ENCODE results near the gene HOXB1. TPM values are rescaled to one million over a fixed set of nuclear protein-coding genes. Genes with fewer than 3 reads are reported as not detected.

HOXB1 gene
- total RNA-seq, 1 experiment from 2014 or later: not detected

DNA sequence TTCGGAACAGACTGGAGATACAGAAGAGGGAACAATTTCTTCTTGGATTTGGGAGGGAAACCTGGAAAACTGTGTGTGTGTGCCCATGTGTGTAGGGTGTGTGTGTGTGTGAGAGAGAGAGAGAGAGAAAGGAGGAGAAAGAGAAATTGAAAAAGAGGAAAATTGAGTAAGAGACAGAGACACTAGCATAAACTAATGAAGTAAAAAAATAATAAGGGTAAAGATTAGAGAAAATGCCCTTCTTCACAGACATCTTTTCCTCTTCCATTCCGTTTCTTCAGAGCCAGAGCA, 28.0 kb upstream of the HOXB1 start:
- H3K79me2 ChIP-seq (ENCODE audit: low read length): no peaks in the 10 kb centered on the region
- H3K4me1 ChIP-seq (ENCODE audit: low read length): no peaks in the 10 kb centered on the region
- H3K36me3 ChIP-seq (ENCODE audit: insufficient read depth, low read length): no peaks in the 10 kb centered on the region
- H3K4me3 ChIP-seq (ENCODE audit: low read length): no peak overlapping the region
- H3K27ac ChIP-seq (ENCODE audit: low read length): no peak overlapping the region
- no peaks in the 10 kb centered on the region for H3K9me2 ChIP-seq (replicated peaks; ENCODE audit: insufficient read depth, low read length)
- no peaks in the 10 kb centered on the region for H3K27me3 ChIP-seq (ENCODE audit: low read length)
- no peak overlapping the region for H2AFZ ChIP-seq (ENCODE audit: low read length)
- H3K9ac ChIP-seq (ENCODE audit: low read length): no peak overlapping the region
- no peaks in the 10 kb centered on the region for H3K9me3 ChIP-seq (ENCODE audit: low read length)
- DNase-seq: no peak
- H4K20me1 ChIP-seq (ENCODE audit: insufficient read depth, low read depth, low read length): no peaks in the 10 kb centered on the region
- H3K4me2 ChIP-seq (ENCODE audit: low read depth, low read length, poor library complexity, severe bottlenecking): no peak overlapping the region

DNA sequence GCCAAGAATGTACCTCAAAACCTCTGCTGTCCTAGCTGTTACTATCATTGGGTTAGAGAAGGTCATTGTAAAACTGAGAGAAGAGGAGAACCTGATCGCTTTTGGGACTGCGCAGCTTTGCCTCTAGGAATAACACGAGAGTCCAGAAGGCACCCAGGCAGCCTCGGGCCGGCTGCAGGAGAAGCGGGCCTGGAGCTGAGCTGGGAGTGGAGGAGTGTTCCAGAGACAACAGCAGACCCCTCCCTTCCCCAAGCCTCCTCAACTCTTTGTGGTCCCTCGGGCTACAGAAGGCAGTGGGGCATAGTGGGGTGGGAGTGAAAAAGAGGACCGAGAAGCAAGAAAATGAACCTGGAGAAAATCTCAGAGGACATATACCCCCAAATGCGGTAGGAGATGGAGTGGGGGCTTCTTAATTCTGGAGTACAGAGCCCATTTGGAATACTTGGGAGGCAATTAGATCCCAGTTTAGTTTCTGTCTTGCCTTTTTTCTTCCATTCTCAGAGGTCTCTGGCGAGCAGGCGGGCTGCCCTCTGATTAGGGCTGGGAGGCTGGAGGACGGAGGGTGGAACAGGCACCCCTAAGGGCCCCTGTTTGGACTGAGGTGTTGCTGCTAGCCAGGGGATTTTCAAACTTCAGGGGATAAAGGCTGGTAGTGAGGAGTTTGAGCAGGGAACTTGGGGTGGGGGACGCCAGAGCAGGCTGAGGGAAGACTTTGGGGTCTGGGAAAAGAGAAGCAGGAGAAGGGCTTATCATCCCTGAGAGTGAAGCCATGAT, 27.4 kb upstream of the HOXB1 start:
- no peaks in the 10 kb centered on the region for H3K4me1 ChIP-seq (ENCODE audit: low read length)
- no peaks in the 10 kb centered on the region for H3K79me2 ChIP-seq (ENCODE audit: low read length)
- H3K9me2 ChIP-seq (replicated peaks; ENCODE audit: insufficient read depth, low read length): no peaks in the 10 kb centered on the region
- H3K36me3 ChIP-seq (ENCODE audit: insufficient read depth, low read length): no peaks in the 10 kb centered on the region
- H3K4me3 ChIP-seq (ENCODE audit: low read length): no peak overlapping the region
- H3K9me3 ChIP-seq (ENCODE audit: low read length): no peaks in the 10 kb centered on the region
- H4K20me1 ChIP-seq (ENCODE audit: insufficient read depth, low read depth, low read length): no peaks in the 10 kb centered on the region
- no peak overlapping the region for H3K9ac ChIP-seq (ENCODE audit: low read length)
- H3K27ac ChIP-seq (ENCODE audit: low read length): no peak overlapping the region
- no peak overlapping the region for H3K4me2 ChIP-seq (ENCODE audit: low read depth, low read length, poor library complexity, severe bottlenecking)
- DNase-seq: no peak
- H2AFZ ChIP-seq (ENCODE audit: low read length): no peak overlapping the region
- no peaks in the 10 kb centered on the region for H3K27me3 ChIP-seq (ENCODE audit: low read length)

DNA sequence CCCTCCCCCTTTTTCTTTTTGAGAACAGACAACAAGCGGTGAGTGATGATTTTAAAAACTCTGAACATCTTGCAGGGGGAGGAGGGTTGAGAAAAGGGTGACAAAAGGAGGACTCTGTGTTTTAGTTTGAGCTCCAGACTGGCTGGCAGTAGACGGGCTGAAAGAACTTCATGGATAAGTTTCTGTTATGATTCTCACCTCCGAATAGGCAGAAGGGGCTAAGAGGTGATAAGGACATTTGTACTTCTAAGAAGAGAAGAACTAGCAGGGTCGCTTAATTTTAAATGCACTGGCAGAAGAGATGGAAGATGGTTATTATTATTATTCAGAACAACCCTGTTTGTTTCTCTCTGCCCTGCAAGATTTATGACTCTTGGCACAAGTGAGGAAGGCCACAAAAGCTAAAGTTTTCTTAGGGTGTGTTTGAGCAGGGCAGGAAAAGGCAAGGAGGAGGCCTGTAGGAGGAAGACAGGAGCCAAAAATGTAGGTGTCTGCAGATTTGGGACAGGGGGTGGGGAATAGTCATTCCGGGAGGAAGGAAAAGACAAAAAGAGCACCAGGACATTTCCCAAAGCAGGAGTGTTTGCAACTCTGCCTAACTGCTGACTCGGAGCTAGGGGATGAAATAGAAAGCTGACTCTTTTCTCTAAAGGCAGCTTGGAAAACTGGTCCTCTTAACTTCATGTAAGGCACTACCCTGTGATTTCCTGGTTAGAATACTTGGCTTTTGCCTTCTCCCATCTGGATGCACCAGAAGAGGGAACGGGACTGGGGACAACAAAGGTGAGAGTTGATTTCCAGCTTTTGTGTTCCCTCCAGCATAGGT, 26.0 kb upstream of the HOXB1 start:
- Histone ChIP-seq H3K27ac (ENCODE audit: low read length) (no peak overlapping the region), H4K20me1 (ENCODE audit: insufficient read depth, low read depth, low read length) (no peaks in the 10 kb centered on the region), H3K4me2 (ENCODE audit: low read depth, low read length, poor library complexity, severe bottlenecking) (no peak overlapping the region), H3K9me3 (ENCODE audit: low read length) (no peaks in the 10 kb centered on the region), H3K4me1 (ENCODE audit: low read length) (no peaks in the 10 kb centered on the region), H3K9ac (ENCODE audit: low read length) (no peak overlapping the region), H3K36me3 (ENCODE audit: insufficient read depth, low read length) (no peaks in the 10 kb centered on the region), H3K9me2 (replicated peaks; ENCODE audit: insufficient read depth, low read length) (no peaks in the 10 kb centered on the region), H3K79me2 (ENCODE audit: low read length) (no peaks in the 10 kb centered on the region), H3K4me3 (ENCODE audit: low read length) (no peak overlapping the region), H3K27me3 (ENCODE audit: low read length) (no peaks in the 10 kb centered on the region), H2AFZ (ENCODE audit: low read length) (no peak overlapping the region)
- no peak for DNase-seq

DNA sequence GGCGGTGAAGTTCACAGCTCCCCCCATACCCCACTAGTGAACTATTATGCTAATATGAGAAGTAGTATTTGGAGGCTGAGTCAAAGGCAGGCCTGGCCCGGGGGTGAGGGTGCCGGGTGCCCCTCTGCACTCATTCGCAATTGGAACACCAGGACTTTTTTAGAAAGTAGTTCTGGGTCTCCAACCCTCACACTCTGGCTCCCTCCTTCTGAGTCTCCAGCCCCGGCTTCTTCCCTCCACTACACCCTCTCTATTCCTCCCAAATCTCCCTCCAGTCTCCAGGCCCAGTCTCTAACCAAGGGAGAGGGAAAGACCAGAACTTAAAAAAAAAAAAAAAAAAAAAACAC, 25.4 kb upstream of the HOXB1 start:
- Histone ChIP-seq H3K9me2 (replicated peaks; ENCODE audit: insufficient read depth, low read length) (no peaks in the 10 kb centered on the region), H4K20me1 (ENCODE audit: insufficient read depth, low read depth, low read length) (no peaks in the 10 kb centered on the region), H3K79me2 (ENCODE audit: low read length) (no peaks in the 10 kb centered on the region), H3K9me3 (ENCODE audit: low read length) (no peaks in the 10 kb centered on the region), H3K4me3 (ENCODE audit: low read length) (no peak overlapping the region), H2AFZ (ENCODE audit: low read length) (no peak overlapping the region), H3K4me1 (ENCODE audit: low read length) (no peaks in the 10 kb centered on the region), H3K27ac (ENCODE audit: low read length) (no peak overlapping the region), H3K4me2 (ENCODE audit: low read depth, low read length, poor library complexity, severe bottlenecking) (no peak overlapping the region), H3K9ac (ENCODE audit: low read length) (no peak overlapping the region), H3K27me3 (ENCODE audit: low read length) (no peaks in the 10 kb centered on the region), H3K36me3 (ENCODE audit: insufficient read depth, low read length) (no peaks in the 10 kb centered on the region)
- no peak for DNase-seq

DNA sequence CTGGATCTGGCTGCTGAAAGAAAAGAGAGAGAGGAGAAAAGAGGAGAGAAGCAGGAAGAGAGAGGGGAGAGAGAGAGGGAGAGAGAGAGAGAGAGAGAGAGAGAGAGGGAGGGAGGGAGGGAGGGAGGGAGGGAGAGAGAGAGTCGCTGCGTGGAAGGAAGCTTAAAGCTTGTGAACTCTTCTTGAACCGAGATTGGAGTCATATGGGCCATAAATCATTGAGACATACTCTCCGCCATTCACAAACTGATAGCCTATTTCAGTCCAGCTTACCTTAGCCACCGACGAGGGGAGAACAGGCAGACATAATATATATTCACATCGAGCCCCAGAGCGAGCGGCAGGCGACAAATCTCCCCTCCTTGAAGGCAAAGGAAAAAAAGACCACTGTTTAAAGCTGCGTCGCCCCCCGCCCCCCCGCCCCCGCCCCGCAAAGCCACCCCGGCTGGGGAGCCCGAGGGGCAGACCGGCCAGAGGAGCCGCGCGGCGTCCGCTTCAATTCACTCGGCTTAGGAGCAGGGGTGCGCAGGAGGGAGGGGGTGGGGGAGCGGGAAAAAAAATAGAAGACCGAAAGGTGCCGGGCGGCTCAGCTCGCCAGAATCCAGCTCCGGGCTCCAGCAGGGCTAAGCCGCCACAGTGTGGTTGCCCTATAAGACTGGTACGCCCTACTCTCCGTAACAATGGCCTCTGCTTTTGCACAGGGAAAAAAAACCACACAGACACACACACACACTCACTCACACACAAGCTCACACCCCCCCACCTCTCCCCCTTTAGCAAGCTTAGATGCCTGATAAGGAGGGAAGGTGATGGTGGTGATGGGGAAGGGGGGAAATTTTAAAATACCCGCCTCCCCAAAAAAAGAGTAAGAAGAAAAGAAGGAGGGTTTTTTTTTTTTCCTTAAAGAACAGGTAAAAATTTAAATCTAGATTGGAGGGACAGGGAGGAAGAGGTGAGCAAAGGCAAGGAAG, 24.7 kb upstream of the HOXB1 start:
- H3K36me3 ChIP-seq (ENCODE audit: insufficient read depth, low read length): no peaks in the 10 kb centered on the region
- H4K20me1 ChIP-seq (ENCODE audit: insufficient read depth, low read depth, low read length): no peaks in the 10 kb centered on the region
- H3K9me2 ChIP-seq (replicated peaks; ENCODE audit: insufficient read depth, low read length): no peaks in the 10 kb centered on the region
- H3K4me3 ChIP-seq (ENCODE audit: low read length): no peak overlapping the region
- no peaks in the 10 kb centered on the region for H3K79me2 ChIP-seq (ENCODE audit: low read length)
- no peak overlapping the region for H2AFZ ChIP-seq (ENCODE audit: low read length)
- H3K27me3 ChIP-seq (ENCODE audit: low read length): no peaks in the 10 kb centered on the region
- no peak overlapping the region for H3K27ac ChIP-seq (ENCODE audit: low read length)
- no peaks in the 10 kb centered on the region for H3K9me3 ChIP-seq (ENCODE audit: low read length)
- no peak for DNase-seq
- no peak overlapping the region for H3K9ac ChIP-seq (ENCODE audit: low read length)
- no peak overlapping the region for H3K4me2 ChIP-seq (ENCODE audit: low read depth, low read length, poor library complexity, severe bottlenecking)
- no peaks in the 10 kb centered on the region for H3K4me1 ChIP-seq (ENCODE audit: low read length)

DNA sequence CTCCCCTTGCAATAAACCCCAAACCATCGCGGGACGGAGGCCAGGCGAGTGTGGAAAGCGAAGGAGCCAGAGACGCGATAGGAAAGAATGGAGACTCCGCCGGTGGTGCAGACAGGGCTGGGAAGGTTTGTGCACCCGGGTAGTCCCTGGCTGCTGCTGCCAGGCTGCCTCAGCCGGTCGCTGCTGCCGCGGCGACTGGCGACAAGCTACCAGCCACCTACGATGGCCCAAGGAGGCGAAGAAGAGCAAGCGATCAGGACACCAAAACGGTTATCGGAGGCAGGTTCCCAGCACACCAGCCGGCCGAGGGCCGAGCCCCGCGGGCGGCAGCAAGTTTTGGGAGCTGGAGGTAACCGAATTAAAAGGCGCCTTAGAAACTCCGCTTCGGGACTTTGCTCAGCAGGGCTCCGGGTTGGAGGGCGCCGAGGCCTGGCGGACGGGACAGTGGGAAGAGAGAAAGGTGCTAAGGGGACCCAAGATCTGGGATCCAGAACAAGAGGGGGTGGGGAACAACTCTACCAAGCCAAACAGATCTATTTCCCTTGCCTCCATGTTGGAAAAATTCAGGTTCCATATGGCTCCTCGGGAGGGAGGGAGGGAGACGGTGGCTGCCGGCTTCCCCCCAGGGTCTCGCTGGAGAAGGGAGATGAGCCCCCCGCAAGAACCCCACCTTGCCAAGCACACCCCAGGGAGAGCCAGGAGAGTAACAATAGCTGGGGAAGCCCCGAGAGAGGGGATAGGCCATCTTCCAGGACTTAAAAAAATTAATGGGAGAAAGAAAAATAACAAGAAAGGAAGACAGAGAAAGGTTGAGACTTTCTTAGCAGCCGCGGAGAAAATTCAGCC, 23.8 kb upstream of the HOXB1 start:
- Histone ChIP-seq H2AFZ (ENCODE audit: low read length) (no peak overlapping the region), H3K4me1 (ENCODE audit: low read length) (no peaks in the 10 kb centered on the region), H3K9ac (ENCODE audit: low read length) (no peak overlapping the region), H3K9me2 (replicated peaks; ENCODE audit: insufficient read depth, low read length) (no peaks in the 10 kb centered on the region), H3K9me3 (ENCODE audit: low read length) (no peaks in the 10 kb centered on the region), H4K20me1 (ENCODE audit: insufficient read depth, low read depth, low read length) (no peaks in the 10 kb centered on the region), H3K4me3 (ENCODE audit: low read length) (no peak overlapping the region), H3K27ac (ENCODE audit: low read length) (no peak overlapping the region), H3K27me3 (ENCODE audit: low read length) (no peaks in the 10 kb centered on the region), H3K4me2 (ENCODE audit: low read depth, low read length, poor library complexity, severe bottlenecking) (no peak overlapping the region), H3K36me3 (ENCODE audit: insufficient read depth, low read length) (no peaks in the 10 kb centered on the region), H3K79me2 (ENCODE audit: low read length) (no peaks in the 10 kb centered on the region)
- DNase-seq: no peak

DNA sequence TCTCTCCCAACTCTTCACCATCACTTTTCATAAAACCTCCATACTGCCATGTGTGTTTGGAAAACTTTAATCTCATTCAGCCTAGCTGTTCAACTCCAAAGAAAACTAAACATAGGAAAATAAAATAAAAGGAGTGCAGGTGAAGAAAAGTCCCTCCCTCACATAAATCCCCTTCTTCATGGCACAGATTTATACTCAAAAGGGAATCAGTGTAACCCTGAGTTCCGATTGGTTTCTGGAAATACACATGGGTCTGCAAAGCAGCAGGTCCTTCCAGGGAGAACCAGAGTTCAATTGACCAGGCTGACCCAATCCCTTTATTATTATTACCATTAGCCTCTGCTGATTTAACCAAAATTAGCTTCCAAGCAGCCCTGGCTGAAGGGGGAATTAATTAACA, 23.0 kb upstream of the HOXB1 start:
- DNase-seq: no peak

More for the DNA sequence above, 23.0 kb upstream of the HOXB1 start:
- Histone ChIP-seq H3K27ac (ENCODE audit: low read length) (no peak overlapping the region), H3K4me3 (ENCODE audit: low read length) (no peak overlapping the region), H3K27me3 (ENCODE audit: low read length) (no peaks in the 10 kb centered on the region), H3K4me1 (ENCODE audit: low read length) (no peaks in the 10 kb centered on the region), H3K9ac (ENCODE audit: low read length) (no peak overlapping the region), H3K36me3 (ENCODE audit: insufficient read depth, low read length) (no peaks in the 10 kb centered on the region), H3K9me2 (replicated peaks; ENCODE audit: insufficient read depth, low read length) (no peaks in the 10 kb centered on the region), H3K9me3 (ENCODE audit: low read length) (no peaks in the 10 kb centered on the region), H3K79me2 (ENCODE audit: low read length) (no peaks in the 10 kb centered on the region), H4K20me1 (ENCODE audit: insufficient read depth, low read depth, low read length) (no peaks in the 10 kb centered on the region), H2AFZ (ENCODE audit: low read length) (no peak overlapping the region), H3K4me2 (ENCODE audit: low read depth, low read length, poor library complexity, severe bottlenecking) (no peak overlapping the region)
